Activated CD8-positive, alpha-beta memory T cell treated with anti-CD3 and anti-CD28 coated beads for 24 hours (primary cell): ENCODE results near the gene SREBF1.
A peak's percentile ranks its signal among the peaks of the same experiment; 100 is the strongest.

Experiments
- DNase-seq: peaks from one replicate; pipeline ENCODE4 v3.0.0-alpha.2; 2020

Gene SREBF1

DNA sequence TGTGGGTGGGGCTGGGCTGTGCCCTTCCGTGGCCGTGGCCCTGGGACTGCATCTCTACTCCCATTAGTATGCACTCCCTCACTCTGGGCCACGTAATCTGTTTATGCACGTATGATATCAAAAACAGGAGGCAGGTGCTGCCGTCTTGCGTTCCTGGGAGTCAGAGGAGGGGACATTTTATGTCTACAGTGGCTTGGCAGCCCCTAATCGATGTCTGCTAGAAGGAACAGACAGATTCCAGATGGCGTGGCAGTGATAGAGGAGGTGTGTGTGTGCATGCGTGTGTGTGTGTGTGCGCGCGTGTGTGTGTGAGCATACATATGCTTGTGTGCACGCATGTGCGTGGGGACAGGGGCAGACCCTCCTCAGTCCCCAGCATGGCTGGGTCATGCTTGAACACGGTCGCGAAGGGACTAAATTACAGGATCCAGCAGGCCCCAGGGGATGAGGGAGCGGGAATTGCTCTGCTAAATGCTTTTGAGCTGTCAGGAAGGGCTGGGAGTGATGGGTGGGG, 44.7 kb downstream of the SREBF1 start:
- DNase-seq, result no peak

DNA sequence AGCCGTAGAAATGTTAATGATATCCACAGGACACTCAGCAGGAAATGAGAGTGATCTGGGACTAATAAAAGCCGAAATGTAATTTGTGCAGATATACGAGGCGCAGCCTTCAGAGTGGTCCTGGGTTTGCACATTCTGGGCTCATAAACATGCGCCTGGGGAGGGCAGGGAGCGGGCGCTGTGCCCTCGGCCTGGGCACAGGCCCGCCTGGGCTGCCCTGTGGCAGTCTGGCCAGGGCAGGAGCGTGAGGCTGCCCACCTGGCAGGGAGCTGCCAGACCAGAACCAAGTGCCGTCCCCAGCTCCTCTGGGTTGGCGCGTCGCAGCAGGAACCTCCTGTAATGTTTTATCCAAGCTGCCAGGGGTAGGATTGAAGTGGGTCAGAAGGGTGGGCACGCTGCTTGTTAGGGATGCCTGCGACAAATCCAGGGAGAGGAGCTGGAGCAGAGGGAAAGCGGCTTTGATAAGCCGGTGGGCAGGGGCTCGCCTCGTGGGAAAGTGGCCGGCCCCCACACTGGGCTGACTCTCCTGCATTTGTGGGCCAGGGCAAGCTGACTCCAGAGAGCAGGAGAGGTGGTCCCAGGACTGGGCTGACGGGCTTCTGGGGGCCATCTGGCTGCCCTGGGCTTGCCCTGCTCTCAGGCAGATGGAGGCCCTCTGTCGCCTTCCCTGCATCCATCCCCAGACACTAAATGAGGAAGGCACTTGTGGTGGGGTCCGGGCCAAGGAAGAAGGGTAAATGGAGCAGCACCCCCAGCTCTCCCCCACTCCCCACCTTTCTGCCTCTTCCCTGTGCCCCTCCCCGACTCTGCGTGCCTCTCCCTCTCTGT, 45.9 kb downstream of the SREBF1 start:
- DNase-seq, result no peak

DNA sequence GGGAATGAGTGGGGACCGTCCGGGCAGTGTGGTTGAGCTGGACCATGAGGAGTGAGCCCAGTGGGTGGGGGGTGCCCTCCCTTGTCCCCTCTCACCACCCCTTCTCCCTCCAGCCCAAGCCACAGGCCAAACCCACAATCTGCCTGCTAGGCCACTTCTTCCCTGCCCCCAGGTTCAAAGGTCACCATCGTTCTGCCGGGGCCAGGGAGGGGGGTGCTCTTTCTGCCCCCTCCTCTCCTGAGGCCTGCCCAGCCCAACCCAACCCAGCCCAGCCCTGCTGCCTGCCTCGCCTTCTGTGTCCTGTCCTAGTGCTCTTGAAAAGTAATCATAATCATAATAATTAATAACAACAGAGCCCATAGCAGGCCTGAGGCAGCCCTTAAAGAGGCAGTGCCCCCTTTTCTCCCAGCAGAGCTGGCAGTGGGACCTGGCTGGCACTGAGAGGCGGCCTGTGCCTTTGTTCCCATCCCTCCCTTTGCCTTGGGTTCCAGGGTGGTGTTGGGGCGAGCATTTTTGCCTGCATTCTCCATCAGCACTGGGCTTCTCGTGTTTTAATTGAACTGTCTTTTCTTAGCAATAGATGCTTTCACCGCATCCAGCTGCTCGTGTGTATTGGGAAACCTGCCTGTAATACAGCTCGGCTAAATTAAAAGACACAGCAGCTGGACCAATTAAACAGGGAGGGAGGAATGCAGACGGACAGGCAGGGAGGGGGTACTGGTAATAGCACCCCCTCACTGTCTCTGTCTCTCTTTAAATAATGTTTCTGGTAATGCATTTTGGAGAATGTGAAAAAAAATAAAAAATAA, 46.8 kb downstream of the SREBF1 start:
- DNase-seq, result no peak

DNA sequence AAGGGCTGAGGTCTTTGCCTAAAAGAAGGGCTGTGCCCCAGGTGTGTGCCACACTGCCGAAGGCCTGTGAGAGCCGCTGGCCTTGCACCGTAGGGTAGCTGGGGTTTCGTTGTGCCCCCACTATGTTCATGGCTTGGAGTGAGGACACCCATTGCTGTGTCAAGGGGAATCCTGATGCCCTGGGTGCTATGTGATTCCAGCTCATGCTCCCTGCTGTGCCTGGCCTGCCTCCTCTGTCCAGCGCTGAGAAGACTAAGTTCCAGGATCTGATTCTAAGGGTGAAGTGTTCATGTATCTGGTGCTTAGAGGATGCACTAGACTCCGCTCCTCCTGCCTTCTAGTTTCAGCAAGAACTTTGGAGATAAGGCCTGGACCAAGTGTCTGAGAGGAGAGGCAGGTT, 47.4 kb downstream of the SREBF1 start:
- DNase-seq, result no peak

DNA sequence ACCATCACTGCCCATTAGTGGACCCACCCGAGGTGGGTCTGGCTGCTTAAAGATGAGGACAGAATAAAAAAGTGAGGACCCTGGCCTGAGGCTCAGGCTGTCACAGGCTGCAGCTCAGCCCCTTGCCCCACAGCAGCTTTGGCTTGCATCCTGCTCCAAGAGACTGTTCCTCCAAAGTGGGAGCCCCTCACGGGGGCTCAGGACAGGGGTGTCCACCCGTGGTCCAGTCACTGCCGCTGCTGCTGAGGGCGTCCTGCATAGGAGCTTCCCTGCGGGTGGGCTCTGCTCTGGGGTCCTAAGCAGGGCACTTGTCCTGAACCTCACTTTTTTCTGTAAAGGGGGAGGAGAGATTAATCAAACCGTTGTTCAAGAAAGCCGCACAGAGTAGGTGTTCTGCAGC, 47.8 kb downstream of the SREBF1 start:
- no peak for DNase-seq

DNA sequence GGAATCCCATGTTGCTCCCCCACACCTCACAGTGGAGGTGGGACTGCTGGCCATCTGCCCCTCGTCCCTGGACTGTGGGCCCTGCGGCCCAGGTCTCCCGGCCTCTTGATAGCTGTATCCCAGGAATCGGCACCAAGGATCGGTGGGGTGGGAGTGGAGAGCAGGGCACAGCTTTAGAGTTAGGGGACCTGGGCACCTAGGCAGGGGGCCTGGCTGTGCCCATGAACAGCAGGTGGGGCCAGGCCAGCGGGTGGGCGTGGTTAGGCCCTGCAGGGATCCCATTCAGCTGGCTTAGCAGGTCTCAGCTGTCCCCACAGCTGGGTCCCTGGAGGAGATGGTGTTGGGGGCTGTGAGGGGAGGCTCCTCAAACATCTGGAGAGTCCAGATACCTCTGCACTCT, 49.2 kb downstream of the SREBF1 start:
- no peak for DNase-seq

DNA sequence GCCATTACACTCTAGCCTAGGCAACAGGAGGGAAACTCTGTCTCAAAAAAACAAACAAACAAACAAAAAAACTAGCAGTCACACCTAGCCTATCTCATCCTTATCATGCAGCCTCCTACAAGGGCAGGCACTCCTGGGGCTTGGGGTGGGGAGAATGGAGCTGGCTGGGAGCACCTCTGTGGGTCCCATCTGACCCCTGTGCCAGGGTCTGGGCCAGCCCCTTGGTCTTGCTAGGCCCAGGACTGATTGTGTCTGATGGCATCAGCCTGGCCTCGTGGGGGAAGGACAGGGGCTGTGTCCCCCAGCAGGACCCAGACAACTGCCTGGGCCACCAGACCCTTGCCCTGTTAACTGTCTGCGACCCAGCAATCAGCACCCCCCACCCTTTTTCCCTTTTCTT, 49.8 kb downstream of the SREBF1 start:
- no peak for DNase-seq

DNA sequence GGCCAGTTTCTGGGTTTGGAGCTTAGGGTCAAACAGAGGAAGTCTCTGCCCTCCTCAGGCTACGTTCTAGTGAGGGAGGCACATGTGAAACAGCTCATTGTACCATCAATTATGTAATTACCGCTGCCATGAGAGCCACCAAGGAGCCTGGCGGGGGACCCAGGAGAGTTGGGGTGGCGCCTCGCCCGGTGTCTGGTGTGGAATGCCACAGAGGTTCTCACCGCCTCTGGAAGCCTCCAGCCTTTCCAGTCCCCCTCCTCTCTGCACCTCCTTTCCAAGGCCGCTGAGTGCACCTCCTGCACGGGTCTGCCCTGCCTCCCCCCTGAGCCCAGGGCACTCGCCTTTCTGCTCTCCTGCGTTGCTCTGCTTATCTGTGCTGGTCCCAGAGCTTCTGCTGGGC, 51.4 kb downstream of the SREBF1 start:
- DNase-seq, result no peak

DNA sequence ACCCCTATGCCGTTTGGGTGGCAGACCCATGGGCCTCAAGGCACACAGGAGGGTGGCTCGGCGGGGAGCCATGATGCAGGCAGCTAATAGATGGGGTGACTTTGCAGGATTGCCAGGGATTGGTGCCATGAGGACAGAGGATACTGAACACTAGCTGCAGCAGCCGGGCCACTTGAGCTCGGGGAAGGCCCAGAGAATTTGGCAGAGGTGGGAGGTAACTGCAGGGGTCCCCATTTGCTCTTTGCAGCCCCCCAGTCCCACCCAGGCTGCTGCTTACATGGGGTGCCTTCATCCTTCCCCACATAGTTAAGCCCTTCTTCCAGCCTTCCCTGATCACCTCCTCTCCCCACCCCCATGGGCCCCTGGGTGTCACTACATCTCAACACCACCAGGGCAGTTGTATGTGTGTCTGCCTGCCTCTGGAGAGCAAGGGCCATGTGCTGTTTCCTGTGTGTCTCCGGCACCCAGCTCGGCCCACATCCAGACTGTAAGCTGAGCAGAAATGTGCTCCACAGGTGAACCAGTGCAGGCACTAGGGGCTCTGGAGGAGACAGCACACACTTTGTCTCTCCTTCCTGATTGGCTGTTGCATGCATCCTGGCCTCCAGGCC, 52.0 kb downstream of the SREBF1 start:
- peak; percentile 68 for DNase-seq

DNA sequence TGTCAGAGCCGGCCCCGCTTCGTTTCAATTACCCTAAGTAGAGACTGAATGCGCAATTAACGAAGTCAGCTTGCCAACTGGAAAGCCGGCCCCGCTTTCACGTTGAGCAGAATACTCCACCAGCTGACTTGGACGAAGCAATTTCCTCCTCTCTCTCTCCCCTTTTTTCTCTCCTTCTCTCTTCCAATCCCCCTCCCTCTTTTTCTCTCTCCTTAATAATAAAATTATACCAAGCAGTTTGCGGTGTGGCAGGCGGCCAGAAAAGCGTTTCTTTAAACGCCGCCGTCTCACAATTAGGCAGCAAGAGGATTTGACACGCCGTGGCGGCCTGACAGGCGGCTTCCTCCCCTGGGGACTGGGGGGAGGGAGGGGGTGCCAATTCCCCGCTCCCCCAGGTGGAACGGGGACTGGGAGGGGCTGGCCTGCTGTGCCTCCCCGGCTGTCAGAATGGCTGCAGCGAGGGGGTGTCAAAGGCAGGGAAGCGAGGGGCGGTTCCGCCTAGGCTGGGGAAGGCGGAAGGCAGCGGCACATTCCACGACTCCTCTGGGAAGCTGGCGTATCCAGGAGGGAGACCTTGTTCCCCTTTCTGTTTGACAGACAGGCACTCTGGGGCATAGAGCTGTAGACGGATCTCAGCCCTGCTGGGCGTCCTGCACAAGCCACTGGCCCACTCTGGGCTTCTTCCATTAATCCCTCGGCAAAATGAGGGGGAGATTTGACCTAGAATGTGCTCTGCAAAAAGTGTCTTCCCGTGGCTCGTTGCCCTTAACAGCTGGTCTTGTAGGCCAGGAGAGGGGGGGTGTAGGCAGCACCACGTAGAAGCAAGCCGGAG, 52.7 kb downstream of the SREBF1 start:
- DNase-seq, result no peak

DNA sequence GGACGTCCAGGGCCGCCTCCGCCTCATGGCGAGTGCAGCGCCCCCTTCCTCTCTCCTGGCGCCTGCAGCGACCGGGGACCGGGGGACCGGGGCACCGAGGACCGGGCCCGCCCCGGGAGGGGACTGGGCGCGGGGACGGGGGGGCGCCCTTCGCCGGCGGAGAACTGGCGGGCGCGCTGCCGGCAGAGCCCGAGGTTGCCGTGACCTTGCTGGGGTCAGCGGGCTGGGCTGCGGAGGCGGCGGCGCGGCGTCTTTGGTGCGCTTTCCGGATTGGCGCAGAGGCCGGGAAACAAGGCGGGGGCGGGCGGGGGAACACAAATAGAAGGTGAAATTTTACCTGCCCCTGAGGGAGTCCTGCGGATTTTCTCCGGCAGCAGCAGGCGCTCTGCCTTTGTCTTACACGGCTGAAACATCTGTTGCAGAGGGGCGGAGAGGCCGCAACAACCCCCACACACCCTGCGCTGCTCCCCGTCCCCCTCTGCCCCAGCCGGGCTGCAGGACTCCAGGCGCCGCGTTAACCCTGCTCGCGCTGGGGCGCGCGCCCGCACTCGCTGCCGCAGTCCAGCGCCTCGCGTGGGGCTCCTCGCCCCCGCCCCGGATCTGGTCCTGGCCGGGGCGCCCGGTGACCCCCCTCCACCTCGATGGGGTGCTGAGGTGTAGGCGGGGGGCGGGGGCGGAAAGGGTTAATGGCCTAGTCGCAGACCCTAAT, 53.5 kb downstream of the SREBF1 start:
- DNase-seq, result peak; percentile 77

DNA sequence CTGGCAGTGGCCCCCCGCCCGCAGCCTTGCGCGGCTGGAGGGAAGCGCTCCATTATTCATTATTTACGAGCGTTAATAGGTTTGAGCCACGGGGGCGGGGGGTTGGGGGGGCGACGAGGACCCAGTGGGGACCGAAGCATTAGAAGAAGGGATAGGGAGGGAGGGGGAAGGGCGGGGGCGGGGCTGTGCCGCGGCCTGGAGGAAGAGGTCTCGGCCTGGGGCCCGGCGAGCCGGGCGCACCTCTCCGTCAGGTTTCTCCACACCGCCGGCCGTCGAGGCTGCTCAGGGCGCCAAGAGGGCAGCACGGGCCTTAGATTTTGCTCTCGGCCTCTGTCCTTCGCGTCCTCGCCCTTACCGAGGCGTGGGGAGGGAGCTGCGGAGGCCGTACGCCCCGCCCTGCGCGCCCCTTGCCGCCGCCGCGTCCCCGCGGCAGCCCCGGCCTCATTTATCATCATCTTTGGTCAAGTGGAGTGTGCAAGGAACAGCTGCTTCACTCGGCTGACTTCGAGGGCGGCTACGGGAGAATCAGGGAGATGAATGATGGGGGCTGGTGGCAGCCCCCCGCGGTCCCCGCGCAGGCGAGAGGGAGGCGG, 54.2 kb downstream of the SREBF1 start:
- peak; percentile 60 for DNase-seq

DNA sequence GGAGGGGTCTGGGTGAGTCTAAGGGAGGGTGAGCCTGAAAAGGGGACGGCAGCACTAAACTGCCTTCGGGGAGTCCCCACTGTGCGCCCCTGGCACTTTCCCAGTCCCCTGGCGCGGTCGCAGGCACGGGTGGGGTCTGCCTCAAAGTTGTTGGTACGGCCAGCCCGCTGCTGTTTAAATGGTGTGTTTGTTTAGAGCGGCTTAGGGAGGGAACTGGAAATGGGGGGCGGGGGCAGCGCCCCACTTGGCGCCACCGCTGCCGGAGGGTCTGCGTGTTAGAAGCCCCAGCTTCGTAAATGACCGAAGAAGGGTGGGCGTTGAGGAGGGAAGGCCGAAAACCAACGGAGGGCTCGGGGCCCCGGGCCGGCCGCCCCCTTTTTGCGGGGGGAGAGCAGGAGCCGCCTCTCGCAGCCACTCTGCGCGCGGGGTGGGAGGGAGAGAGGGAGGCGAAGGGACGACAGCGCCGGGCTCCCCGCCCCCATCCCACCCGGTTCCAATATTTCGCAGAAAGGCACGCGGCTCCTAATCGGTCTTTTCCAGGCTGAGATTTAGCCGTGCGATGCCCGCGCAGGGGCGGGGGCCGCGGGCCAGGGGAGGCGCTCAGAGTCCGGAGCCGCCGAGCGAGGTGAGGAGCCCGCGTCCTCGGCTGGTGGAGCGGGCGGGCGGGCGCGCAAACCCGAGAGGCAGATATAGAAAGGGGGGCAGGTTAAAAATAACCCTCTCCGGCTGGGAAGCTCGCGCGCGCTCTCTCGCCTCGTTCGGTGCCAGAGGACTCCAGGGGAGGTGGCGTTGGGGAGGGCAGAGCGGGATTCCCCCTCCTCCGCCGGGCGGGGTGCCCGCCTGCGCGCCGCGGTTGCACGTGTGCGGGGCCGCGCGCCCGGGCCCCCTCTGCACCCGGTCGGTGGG, 54.9 kb downstream of the SREBF1 start:
- peak; percentile 73 for DNase-seq

DNA sequence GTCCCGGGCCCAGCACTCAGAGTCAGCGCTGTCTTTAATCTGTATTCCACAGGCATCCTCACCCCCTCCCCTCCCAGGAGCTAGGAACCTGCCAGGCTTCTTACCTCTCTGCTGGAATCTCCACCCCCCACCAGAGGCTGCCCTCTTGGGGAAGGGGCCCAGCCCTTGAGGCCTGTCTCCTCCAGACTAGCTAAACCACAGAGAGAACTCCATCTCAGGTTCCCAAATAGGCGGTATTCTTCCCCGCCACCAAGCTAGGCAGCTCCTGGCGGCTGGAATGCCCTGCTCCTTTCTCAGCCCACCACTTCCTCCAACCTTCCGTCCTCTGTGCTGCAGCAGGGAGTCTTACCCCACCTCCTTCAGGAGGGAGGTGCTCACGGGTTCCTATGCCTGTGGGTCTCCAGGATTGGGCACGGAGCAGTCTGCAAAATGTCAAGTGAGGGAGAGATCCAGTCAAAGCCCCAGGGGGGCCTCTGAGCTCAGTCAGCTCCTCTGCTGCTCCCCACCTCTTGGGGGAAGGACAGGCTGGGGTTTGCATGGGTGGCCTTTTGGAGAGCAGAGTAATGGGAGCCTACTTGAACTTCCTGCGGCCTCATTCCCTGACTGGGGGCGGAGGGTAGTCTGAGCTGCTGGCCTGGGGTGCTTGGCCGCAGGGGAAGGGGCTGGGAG, 55.7 kb downstream of the SREBF1 start:
- no peak for DNase-seq

DNA sequence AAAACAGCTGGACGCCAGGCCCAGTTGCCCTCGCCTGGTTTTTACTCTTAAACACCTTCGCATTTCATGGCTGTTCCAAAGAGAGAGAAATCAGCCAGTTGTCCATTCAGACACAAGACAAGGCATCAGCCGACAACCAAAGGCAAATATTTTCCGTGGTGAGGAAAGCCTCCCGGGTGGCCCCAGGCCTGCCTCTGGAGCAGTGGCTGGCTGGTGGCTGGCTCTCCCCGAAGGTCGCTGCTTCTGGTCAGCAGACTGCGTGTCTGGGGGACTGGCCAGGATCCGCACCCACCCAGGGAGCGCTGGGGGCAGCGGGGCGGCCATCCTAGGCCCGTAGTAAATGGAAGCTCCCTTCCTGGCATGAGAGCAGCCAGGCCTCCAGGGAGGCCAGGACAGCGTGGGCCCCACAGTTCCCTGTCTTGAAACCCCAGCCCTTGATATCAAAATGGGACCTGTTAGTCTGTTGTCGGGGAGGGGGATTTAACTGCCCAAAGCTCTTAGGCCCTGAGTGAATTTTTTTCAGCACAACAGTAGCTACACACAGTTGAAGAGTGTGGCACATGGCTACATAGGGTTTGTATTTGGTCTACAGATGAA, 57.7 kb downstream of the SREBF1 start:
- DNase-seq, result no peak

DNA sequence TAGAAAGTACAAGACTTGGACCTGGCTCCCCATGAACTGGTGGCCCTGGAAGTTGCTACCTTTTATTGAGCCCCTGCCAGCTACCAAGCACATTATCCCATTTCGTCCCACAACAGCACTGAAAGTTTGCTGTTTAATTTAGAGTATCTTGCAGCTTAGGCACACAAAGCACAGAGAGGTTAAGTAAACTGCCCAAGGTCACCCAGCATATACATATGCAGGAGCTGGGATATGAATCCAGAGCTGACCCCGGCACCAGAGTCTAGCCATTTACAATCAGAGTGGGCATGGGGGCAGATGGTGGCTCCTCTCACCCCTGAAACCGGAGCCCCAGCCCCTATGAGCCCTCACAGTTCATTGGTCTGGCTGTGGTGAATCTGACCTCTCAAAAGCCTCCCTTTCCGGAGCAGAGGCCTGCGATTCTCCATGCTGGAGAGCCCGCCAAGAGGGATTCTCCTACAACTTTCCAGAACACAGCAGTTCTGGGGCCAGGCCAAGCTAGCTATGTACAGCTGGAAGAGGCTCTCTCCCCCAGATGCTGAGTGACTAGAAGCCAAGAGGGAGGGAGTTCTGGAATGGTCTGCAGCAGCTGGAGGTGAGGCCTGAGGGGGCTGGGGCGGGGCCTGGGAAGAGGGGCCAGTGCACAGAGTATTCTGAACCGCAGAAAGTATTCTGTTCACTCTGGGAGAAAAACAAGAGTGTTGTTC, 58.3 kb downstream of the SREBF1 start:
- no peak for DNase-seq

DNA sequence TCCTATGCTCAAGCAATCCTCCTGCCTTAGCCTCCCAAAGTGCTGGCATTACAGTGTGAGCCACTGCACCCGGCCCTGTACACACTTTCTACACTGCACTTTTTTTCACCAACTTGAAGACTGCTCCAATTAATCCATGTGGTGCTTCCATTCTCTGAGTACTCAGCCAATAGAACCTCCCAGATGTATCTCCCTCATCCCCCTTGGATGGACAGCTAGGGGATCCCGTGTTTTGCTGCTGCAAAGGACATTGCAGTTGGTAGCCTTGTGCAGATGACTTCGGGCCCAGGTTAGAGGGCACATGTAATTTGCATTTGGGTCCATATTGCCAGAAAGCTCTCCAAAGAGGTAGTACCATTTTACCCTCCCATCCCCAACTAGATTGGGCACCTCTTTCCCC, 59.9 kb downstream of the SREBF1 start:
- no peak for DNase-seq

DNA sequence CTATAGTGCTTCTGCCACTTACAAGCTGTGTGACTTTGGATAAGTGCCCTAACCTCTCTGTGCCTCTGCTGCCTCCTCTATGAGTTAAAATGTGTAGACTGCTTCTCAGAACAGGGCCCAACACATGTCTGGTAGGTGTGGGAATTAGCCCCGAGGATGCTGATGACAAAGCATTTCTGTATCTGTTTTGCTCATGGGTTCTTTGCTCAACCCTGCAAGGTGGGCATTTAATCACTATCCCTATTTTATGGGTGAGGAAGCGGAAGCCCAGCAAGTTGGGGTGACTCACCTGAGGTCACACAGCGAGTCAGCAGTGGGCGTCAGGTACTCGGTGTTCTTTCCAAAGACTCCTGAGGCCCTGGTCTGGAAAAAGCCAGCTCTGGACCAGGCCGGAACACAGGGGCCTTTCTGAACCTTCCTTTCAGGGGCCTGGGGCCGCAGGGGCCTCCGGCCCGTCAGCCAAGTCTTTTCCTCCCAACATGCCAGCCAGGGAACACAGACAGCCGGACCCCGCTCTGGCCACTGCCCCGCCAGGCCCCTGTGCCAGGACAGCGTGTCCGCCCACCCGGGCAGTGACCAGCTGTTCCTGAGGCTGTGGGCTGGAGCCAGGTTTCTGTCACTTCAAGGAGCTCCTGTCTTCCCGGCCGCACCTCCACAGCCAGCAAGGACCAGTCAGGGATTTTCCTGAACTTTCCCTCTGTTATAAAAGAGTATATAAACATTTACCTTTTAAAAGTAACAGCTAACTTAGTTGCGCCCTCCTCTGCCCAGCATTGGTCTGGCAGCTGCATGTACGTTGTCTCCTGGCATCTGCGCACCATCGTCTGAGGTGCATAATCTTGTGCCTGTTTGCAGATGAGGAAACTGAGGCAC, 62.5 kb downstream of the SREBF1 start:
- DNase-seq, result no peak
